ENCODE results near the gene MYO18A.

- TF ChIP-seq EZH2phosphoT487 (IDR thresholded peaks at IDR 0.05; ENCODE audit: low read depth) = no peak
- peak; percentile 11; the same call in 1 of the 2 replicates for TF ChIP-seq CTCF (IDR thresholded peaks at IDR 0.05; ENCODE audit: low read depth, low read length)
Measured at GRCh38 chr17:29036584-29036983, 143.6 kb downstream of the MYO18A start.
